Daoy (cell line): ENCODE results near the gene LAMA2. TPM values are rescaled to one million over a fixed set of nuclear protein-coding genes. Genes with fewer than 3 reads are reported as not detected.

Experiments
- DNase-seq: peaks from one replicate; pipeline ENCODE4 v3.0.0-alpha.2; 2015; ENCODE audit warnings: low read depth
- total RNA-seq: library from RNA; depleted of rRNA; stranded (reverse); fragments of >200 nt; shearing (Covaris generic); gene quantifications from 2 replicates; pipeline ENCODE4 v1.2.3, GENCODE V29; 2014

LAMA2 gene
- total RNA-seq, 1 experiment from 2014 or later = 0.46 TPM

- no peak for DNase-seq
Observed at GRCh38 chr6:129215246-129215645, 332.3 kb downstream of the LAMA2 start.

DNA sequence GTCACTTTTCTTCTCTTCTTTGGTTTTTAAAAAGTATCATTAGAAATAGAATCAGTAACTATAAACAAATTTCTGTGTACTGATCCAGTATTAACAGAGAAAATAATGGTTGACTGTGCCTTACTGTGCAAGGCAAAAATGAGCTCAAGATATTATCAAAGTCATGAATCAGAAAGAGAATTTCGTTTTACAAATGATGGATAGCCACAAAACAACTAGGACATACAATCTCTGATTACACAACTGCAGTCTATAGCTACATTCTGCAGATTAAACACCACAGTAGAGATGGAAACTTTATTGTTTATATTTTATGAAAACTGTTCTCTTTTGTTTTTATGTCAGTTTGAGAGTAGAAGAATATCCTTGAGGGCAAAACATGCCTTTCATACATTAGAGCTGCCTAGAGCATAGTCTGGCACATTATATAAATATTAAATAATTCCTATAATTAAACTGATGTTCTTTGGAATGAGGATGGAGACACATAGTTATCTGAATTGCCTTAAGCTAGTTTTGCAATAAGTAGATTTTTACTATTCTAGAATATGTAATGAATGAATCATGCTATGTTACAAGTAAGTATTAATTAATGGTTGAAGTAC lies 333.1 kb downstream of the LAMA2 start:
- no peak for DNase-seq

DNA sequence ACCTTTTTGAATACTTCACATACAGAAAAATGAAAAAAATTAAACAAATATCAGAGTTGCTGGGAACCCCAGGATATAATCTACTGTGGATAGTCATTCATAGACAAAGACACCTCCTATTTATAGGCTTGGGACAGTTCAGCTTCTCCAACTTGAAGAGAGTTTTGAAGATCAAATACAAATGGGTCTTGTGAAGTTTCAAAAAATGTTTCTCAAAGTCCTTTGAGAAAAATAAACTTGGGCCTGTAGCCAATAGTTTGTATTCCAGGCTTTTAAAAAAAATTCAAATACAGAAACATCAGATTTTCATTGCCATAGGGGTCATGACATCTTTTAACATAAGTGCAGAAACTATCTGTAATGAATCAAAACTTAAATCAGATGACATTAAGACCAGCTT lies 334.8 kb downstream of the LAMA2 start:
- DNase-seq = no peak

GRCh38 chr6:129233458-129234134 lies 350.7 kb downstream of the LAMA2 start:
- no peak for DNase-seq

DNA sequence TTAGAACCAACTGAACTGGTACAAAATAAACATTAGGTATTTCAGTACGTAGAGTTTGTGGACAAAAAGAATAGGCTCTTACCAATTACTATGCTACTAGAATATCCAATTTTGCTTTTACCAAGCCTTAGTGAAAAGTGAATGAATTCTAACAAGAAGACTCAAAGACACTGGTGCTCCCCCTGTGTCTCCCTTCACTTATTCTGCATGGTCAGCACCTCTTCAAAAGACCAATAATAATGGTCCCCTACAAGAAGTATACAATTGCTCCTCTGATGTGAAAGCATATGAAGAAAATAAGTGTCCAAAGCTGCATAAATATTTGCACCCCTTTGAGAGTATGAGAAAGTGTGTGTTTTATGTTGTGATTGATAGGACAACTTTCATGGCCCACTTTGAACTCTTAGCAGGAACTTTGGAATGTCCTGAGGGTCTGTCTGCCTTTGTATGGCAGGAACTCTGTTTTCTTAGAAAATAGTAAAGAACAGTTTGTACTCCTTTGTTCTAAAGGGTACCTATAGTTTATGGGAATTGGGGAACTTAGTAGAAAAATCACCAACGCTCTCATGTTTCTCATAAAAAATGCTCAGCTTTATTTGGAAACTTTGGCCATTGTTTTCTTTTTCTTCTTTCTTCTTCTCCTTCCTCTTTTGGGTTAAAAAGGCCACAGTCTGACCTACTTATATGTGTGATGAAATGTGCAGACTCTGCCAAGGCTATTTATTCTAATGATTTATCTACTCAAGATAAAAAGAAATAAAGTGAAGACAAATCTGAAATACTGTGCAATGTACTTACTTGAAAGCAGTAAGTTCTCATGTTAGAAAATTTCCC lies 352.4 kb downstream of the LAMA2 start:
- no peak for DNase-seq

DNA sequence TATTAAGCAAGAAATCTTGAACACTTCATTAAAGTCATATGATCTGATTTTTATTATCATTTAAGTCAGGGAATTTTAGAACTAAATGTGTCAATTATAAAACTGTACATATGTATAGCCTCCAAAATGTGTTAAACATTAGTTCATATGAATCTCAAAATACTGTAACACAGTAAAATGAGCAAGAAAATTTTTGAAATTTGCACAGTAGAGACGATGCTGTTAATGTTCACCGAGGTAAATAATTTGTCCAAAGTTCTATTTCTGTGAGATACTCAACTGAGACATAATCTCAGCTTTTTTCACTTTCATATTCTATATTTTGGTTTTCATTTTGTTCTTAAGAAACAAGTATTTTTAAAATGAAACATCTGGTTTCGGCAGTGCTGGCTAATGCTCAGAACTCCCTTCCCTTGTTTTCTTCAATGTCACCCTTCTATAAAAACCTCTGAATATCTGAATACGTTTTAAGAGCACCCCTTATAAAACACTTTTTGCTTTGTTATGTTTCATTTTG lies 353.1 kb downstream of the LAMA2 start:
- no peak for DNase-seq

DNA sequence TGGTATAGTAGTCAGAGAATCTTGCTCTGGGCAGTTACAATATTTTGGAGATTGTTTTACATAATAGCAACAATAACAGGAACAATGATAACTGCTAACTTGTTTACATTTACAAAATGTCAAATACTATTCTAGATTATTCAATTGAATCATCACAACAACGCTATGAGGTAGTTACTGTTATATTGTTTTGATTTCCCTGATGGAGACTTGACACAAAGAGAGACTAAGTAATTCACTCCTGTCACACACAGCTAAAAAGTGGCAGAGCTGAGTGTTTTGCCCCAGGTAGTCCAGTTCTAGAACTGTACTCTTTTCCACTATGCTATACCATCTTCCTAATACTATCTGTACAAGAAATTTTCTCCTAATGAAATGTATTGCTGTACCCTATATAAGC lies 356.1 kb downstream of the LAMA2 start:
- DNase-seq = no peak

GRCh38 chr6:129239825-129240491 lies 357.0 kb downstream of the LAMA2 start:
- DNase-seq = no peak

DNA sequence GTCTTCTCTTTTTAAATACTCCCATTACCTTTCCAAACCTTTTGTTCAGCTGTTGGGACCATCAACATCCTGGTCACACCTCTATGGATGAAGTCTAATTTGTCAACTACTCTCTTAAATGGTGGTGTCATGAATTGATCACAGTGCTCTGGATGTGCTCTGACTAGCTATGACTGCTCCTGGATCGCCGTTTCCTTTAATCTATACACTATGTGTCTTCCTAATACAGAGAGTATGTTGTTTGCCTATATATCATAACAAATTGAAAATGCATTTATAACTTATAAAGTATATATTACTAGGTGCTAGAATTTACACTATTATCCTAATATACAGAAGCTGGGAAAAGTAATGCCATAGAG lies 357.5 kb downstream of the LAMA2 start:
- DNase-seq = no peak

GRCh38 chr6:129242546-129242945 lies 359.6 kb downstream of the LAMA2 start:
- no peak for DNase-seq

GRCh38 chr6:129243377-129243776 lies 360.4 kb downstream of the LAMA2 start:
- no peak for DNase-seq

DNA sequence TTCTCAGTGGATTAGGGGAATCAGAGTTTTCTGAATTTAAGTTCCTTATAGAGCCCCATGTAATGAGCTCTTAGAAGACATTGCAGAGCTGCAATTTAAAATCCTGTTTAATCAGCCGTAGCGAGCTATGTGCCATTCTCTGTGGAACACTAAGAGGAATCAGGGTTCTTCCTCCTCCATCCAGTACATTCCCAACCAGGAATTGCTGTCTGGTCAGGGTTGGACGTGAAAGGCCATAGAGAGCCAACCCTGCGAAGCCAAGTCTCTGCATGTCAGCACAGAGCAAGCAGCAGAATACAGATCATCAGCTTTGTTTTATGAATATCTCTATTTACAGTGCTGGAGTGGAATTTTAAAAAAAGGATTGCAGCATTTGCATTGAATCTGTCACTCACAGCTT lies 366.0 kb downstream of the LAMA2 start:
- DNase-seq = no peak

GRCh38 chr6:129251669-129252376 lies 368.9 kb downstream of the LAMA2 start:
- DNase-seq = peak; percentile 61

DNA sequence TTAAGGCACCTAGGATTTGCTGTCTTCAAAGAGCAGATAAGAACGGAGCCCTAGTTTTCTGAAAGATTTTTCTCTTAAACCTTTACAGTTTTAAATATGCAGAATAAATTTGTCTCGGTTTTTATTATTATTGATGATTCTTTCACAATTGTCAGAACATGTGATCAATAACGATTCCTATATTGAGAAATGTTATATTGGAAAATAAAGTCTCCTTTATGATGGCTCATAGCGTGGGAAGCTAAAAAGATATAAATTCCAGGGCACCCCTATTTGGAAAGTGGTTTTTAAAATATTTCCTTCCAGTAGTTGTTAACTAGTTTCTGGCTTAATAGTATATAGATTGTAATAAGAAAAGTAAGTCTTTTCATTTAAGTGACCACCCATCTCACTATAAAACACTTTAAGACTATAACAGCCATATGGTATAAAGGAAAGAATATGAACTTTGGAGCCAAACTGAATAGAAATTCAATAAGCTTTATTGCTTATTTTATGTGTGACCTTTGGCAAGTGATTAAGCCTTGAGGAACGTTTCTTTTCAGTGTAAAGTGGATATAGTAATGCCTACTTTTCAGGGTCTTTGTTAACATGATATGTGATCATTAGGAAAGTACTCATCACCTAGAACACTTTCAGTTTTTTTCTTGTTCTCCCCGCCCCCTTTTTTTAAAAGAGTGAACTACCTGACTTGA lies 369.6 kb downstream of the LAMA2 start:
- DNase-seq = no peak

DNA sequence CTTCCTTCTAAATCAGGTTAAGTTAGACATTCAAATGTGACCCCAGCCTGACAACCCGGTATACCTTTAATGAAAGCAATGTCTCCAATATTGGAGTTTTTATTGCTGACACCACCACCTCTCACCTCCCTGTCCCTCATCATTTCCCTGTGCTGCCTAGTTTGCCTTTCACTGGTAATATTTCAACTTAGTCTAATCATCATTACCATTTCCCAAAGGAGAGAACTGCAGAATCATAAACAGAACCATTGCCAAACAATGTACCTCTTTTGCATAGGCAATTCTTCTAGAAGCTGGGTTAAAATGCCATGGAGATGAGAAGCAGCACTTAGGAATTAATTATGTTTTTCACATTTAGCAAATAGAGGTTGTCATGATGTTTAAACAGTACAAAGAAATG lies 370.3 kb downstream of the LAMA2 start:
- no peak for DNase-seq

GRCh38 chr6:129253727-129254126 lies 370.8 kb downstream of the LAMA2 start:
- no peak for DNase-seq

- no peak for DNase-seq
Observed at GRCh38 chr6:129257196-129257595, 374.3 kb downstream of the LAMA2 start.

DNA sequence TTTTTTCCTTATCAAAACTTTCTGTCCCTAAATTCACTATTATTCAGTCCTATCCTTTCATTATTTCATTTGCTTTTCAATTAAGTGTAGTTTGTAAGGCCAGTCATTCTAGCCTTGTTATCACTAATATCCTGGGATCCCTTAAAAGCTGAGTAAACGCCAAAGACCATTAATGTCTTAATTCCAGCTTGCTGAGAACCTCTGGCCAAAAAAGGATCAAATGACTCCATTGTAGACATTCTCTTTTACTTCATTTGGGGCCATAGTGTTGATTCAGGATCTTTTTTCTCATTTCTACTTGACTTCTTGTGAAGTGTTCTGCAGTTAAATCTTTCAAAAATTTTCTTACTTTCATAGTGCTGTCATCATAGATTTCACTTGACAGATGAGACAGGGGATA lies 379.7 kb downstream of the LAMA2 start:
- no peak for DNase-seq

- DNase-seq = no peak
Observed at GRCh38 chr6:129263176-129263575, 380.2 kb downstream of the LAMA2 start.

DNA sequence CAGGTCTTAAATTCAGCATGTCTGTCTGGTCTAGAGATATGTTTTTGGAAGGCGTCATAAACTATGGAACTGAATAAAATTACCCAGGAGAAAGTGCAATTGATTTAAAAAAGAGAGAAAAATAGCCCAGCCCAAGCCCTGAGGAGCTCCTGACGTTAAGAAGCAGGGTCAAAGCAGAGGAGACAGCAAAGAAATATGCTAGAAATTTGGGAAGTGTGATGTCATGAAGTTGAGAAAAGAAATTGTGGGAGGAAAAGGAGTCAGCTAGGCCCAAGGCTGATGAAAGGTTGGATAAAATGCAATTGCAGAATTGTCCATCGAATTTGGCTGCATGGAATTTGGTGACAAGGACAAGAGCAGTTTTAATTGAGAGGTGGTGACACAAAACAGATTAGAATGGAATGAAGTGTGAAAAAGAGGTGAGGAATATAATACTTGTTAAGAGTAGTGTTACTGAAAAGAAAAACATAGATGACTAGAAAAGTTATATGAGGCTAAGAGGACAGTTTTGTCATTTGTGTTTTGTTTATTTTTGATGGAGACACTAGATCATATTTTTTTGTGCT lies 381.6 kb downstream of the LAMA2 start:
- DNase-seq = no peak

GRCh38 chr6:129267028-129267427 lies 384.1 kb downstream of the LAMA2 start:
- DNase-seq = no peak
